Stimulated activated CD4-positive, alpha-beta T cell treated with anti-CD3 and anti-CD28 coated beads, TNF-alpha, amount 100 ng/mL, for 24 hours (primary cell): ENCODE data around the gene PTPRCAP.
A peak's percentile ranks its signal among the peaks of the same experiment; 100 is the strongest.
"Not testable (repeated sequence)": the region's sequence is repeated elsewhere in the genome, so short reads cannot be mapped to it uniquely, and the experiment has no call there.

Source experiments
- DNase-seq, 3 experiments: peaks; one replicate each; pipeline ENCODE4 v3.0.0-alpha.2; 2020; ENCODE audit warnings: low read depth in 3 of 3

The PTPRCAP gene

DNA sequence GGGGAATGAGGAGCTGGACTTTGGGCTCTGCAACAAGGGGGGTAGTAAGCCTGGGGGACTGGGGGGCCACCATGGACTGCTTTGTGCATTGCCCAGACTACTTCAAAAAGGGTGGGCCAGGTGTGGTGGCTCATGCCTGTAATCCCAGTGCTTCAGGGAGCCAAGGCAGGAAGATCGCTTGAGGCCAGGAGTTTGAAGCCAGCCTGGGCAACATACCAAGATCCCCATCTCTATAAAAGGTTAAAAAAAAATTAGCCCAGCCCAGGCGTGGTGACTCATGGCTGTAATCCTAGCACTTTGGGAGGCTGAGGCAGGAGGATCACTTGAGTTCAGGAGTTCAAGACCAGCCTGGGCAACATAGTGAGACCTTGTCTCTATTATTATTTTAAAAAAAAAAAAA, 28.0 kb upstream of the PTPRCAP start:
- not testable (repeated sequence) for DNase-seq

GRCh38 chr11:67465189-67465510, 27.7 kb upstream of the PTPRCAP start:
- no peak for DNase-seq

DNA sequence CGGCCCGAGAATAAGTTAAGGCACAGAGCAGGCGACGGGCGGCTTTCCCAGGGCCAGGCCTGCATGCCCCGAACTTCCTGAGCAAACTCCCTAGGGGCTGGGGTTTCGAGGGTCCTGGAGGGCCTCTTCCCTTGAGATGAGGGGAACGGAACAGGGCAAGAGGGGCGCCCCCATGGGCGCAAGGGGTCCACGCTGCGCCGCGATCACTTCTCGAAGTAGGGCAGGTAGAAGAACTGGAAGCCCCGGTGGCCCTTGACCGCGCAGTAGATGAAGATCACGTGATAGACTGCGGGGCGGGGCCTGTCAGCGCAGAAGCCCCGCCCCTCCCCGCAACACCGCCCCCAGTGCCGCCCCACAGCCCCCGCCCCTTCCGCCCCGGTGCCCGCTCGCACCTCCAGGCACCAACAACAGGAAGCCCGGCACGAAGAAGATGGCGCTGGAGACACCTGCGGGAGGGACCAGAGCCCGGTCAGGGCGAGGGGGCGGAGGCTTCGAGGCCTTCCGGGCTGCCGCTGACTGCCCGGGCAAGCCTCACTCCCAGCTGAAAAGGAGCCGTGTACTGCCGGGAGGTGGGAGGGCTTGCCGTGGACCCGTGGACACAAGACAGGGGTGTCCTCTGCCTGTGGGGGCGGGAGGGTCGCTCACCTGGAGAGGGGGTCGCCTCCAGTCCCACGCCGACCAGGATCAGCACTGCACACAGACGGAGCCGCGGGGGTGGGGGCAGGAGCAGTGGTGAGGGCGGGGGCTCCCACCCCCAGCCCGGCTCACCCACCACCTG, 27.1 kb upstream of the PTPRCAP start:
- DNase-seq: peak; percentile 83 to 91 (median 84)

GRCh38 chr11:67463680-67464410, 26.4 kb upstream of the PTPRCAP start:
- no peak for DNase-seq

- no peak for DNase-seq
Observed at GRCh38 chr11:67463186-67463585, 25.7 kb upstream of the PTPRCAP start.

DNA sequence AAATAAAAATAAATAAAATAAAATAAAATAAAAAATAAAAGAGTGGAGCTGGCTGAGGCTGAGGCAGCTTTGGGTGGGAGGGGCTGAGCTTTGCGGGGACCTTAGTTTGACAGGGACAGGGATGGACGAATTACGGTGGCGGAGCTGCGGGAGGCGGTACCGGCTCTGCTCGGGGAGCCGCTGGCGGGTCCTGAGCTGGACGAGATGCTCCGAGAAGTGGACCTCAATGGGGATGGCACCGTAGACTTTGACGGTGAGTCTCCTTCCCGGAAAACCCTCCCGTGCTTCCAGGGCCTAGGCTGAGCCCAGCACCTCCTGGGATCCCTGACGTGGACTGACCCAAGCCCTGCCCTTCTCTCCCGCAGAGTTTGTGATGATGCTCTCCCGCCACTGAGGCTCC, 20.8 kb upstream of the PTPRCAP start:
- DNase-seq: no peak

DNA sequence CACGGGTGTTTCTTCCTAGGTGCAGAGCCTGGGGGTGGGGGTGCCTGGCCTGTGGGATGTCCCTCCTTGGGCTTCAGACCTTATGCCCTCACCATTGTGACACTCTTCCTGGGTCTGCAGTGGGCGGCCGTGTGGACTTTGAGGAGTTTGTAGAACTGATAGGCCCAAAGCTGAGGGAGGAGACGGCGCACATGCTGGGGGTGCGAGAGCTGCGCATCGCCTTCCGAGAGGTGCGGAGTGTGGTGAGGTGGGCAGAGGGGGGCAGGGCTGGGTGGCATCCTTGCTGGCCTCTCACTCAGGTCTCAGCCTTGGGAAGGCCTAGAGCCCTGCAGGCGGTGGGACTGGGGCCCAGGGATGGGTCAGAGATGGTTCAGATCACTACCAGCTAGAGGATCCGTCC, 20.0 kb upstream of the PTPRCAP start:
- DNase-seq: no peak

GRCh38 chr11:67456068-67456705, 18.7 kb upstream of the PTPRCAP start:
- DNase-seq: no peak

- DNase-seq: no peak
Observed at GRCh38 chr11:67455054-67455453, 17.6 kb upstream of the PTPRCAP start, which contains the start of gene CABP4. Gene CABP4 (plus strand): TSS chr11:67455354. CDS start chr11:67455424, 70 bp downstream.

GRCh38 chr11:67453816-67454732, 16.6 kb upstream of the PTPRCAP start:
- no peak for DNase-seq

GRCh38 chr11:67452141-67452952, 14.9 kb upstream of the PTPRCAP start, which contains the start of gene GPR152:
Gene GPR152 (minus strand): TSS chr11:67452729. CDS start chr11:67452724, 5 bp downstream.
- DNase-seq: no peak

GRCh38 chr11:67451658-67451976, 14.1 kb upstream of the PTPRCAP start:
- DNase-seq: no peak

DNA sequence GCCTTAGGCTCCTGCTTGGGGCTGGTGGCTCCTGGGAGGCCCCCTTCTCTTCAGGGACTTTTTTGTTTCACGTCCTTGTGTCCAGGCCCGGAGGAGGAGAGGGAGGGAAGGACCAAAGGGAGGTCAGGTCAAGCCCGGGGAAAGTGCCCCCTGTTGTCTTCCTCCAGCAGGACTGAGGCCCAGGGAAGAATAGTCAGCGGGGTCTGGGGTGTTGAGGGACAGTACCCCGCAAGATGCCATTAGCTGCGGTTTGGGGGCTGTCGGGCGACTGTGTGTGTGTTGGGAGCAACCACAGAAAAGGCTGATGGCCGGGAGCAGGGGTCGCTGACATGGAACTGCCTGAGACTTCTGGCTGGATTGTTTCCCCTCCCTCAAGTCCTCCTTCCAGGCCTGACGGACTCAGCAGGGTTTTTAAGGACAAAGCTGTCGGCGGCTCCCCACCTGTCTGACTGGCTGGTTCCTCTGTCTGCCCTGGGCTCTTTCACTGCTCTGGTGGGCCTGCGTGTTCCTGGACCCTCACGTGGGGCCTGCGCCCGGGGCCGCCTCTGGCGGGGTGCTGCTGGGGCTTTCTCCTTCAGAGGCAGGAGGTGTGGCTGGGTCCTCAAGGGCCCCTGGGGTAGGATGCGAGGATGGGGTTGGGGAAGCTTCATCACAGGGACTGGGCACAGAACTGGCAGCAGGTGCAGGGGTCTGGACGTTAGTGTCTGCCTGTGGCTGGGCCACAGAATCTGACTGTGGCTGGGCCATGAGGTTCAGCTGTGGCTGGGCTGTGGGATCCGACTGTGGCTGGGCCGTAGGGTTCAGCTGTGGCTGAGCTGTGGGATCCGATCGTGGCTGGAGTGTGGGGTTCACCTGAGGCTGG, 13.5 kb upstream of the PTPRCAP start:
- no peak for DNase-seq

- DNase-seq: no peak
Observed at GRCh38 chr11:67449116-67449844, 11.8 kb upstream of the PTPRCAP start.

DNA sequence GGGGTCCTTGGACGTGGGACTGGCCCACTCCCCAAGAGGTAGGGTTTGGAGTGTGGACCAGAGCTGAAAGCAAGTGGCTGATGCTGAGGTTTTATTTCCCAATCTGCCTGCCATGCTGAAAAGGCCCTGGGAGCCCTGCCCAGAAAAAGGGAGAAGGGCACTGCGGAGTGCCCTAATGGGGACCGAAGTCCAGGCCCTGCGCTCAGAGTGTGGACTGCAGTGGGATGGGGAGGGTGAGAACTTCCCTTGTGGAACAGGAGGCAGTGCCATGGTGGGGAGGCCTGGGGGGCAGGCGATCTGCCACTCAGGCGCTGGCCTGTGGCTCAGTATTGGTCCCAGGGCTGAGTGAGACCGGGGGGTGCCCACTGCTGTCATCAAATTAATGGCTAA, 10.7 kb upstream of the PTPRCAP start:
- DNase-seq: no peak

DNA sequence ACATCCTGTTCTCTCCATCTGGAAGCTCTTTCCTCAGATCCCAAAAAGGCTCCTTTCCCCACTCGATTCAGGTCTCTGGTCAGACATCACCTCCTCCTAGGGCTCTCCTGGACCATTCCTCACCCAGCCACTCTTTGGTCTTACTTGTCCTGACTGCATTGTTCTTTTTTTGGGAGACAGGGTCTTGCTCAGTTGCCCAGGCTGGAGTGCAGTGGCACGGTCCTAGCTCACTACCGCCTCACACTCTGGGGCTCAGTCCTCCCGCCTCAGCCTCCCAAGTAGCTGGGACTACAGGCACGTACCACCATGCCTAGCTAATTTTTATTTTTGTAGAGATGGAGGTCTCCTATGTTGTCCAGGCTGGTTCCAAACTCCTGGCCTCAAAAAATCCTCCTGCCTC, 8.0 kb upstream of the PTPRCAP start:
- DNase-seq: no peak

- no peak for DNase-seq
Observed at GRCh38 chr11:67442504-67443404, 5.3 kb upstream of the PTPRCAP start.

DNA sequence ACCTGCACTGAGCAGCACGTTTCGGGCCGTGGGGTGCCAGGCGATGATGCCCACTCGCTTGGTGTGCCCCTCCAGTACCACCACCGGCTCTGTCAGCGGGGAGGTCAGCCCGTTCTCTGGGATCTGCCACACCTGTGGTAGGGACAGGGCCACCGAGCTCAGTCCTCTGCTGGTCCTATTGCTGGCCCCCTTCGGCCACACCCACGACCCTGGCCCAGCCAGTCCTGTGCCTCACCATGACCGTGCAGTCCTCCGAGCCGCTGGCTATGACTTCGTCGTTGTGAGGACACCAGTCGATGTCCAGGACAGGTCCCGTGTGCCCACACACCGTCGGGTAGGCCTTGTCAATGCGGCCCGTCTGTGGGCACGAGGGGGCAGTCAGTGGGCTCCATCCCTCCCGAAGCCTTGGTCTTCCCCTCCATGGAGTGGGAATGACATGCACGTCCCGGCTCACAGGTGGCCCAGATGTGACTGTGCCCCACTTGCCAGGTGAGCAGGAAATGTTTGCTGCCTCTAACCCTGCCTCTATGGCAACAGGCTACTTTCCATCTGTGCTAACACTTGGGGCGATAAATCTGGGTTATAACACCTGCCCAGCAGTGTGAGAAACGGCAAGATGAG, 4.4 kb upstream of the PTPRCAP start:
- no peak for DNase-seq
